Body of pancreas (tissue), 4 donors: Measurements from ENCODE around the gene PCSK9.

Experiments used
- CTCF ChIP-seq, 7 experiments: fragments of 450-650 bp in 4 of 7; fragments of 200-600 bp in 3 of 7; sonication (generic) in 3 of 7; IDR thresholded peaks; one replicate each; pipeline ENCODE4 v1.5.1; 2016 to 2019; ENCODE audit warnings: antibody characterized with exemption in 7 of 7
- POLR2A ChIP-seq, 3 donors: fragments of 450-650 bp; IDR thresholded peaks; one replicate each; pipeline ENCODE4 v1.6.1; 2016; ENCODE audit warnings: antibody characterized with exemption in 3 of 3, mild to moderate bottlenecking in 2 of 3

GRCh38 chr1:55048453-55049270 lies 9.3 kb downstream of the PCSK9 start:
- TF ChIP-seq CTCF (IDR thresholded peaks at IDR 0.05) (no peak), POLR2A (IDR thresholded peaks at IDR 0.05) (no peak)
